T-helper 1 cell (primary cell): ENCODE results near the gene SMO.
"Not testable (repeated sequence)": the region's sequence is repeated elsewhere in the genome, so short reads cannot be mapped to it uniquely, and the experiment has no call there.

Experiments used
- DNase-seq, 5 donors: peaks; one replicate each; pipeline ENCODE4 v3.0.0-alpha.2; 2012 to 2020

The SMO gene

GRCh38 chr7:129169686-129170440 is 18.6 kb upstream of the SMO start:
- DNase-seq, result peak in 1 of 5 donors; percentile 35

DNA sequence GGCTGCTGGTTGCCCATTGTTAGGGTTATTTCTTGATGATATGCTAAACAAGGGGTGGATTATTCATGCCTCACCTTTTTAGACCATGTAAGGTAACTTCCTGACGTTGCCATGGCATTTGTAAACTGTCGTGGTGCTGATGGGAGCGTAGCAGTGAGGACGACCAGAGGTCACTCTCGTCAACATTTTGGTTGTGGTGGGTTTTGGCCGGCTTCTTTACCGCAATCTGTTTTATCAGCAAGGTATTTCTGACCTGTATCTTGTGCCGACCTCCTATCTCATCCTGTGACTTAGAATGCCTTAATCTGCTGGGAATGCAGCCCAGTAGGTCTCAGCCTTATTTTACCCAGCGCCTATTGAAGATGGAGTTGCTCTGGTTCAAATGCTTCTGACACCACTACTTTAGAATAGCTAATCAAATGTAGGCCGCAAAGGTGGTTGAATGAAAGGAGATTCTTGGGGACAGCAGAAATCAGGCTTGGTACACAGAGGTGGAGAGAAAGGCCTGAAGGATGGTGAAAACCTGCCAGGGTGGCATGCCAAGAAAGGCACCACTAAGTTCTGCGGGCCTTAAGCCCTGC is 17.9 kb upstream of the SMO start:
- no peak for DNase-seq

DNA sequence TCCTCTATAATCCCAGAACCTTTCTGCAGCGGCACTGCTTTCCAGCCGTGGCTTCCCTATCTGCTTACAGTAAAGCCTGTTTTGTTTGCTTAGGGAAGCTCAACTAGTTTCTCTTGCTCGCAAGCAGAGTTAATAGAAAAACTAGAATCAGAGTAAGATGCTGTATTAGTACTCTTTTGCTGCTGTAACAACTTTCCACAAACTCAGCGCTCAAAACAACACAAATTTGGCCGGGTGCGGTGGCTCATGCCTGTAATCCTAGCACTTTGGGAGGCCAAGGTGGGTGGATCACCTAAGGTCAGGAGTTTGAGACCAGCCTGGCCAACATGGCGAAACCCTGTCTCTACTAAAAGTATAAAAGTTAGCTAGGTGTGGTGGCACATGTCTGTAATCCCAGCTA is 14.6 kb upstream of the SMO start:
- DNase-seq, result not testable (repeated sequence)

DNA sequence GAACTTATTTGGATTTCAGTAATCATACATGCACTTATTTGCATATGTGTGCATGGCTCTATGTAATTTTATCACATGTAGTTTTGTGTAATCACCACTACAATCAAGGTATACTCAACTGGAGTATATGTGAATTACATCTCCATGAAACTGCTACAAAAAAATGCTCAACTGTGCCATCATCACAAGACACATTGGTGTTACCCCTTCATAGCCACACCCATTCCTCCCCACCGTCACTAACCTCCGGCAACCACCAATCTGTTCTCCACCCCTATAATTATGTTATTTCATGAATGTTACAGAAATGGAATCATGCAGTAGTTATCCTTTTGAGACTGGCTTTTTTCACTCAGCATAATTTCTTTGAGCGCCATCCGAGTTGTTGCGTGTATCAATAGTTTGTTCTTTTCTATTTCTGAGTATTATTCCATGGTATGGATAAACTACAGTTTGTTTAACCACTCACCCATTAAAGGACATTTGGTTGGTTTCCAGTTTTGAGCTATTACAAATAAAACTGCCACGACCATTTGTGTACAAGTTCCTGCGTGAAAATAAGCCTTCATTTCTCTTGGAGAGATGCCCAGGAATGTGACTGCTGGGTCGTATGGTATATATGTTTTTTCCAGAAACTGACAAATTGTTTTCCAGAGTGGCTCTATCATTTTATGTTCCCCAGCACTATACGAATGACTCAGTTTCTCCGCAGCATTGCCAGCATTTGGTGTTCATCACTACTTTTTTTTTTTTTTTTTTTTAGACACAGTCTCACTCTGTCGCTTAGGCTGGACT is 11.3 kb upstream of the SMO start:
- DNase-seq, result no peak

GRCh38 chr7:129184981-129185670 is 3.3 kb upstream of the SMO start:
- no peak for DNase-seq

GRCh38 chr7:129186749-129187260 is 1.6 kb upstream of the SMO start:
- DNase-seq, result no peak

DNA sequence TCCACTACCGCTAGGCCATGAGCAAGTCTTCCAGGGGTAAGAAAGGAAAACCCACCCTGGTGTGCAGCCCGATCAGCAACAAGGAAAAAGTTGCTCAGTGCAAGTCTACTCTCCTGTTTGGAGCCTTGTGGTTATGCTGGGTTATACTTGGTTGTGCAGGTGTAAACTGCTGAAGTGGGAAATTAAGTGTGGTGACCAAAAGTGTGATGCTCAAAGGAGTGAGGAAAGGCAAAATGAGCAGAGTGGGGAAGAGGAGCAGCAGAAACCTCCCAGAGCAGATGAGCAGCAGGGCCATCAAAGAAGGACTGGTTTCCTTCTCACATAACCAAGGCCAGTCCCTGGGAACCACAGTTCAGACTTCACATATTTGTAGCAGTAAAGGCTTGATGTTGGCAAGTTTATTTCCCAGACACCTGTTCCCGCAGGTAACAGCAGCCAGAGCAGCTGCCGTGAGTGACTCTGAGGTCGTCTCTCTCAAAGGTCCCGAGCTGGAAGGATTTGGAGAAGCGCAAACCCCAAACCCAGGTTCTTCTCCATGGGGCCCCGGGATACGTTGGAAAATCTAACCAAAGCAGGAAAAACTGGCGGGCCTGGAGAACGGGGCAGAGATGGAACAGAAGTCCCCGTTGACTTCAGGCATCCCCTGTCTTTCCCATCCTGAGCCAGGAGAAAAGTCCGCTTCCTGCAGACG is 607 bp upstream of the SMO start:
- DNase-seq, result no peak

DNA sequence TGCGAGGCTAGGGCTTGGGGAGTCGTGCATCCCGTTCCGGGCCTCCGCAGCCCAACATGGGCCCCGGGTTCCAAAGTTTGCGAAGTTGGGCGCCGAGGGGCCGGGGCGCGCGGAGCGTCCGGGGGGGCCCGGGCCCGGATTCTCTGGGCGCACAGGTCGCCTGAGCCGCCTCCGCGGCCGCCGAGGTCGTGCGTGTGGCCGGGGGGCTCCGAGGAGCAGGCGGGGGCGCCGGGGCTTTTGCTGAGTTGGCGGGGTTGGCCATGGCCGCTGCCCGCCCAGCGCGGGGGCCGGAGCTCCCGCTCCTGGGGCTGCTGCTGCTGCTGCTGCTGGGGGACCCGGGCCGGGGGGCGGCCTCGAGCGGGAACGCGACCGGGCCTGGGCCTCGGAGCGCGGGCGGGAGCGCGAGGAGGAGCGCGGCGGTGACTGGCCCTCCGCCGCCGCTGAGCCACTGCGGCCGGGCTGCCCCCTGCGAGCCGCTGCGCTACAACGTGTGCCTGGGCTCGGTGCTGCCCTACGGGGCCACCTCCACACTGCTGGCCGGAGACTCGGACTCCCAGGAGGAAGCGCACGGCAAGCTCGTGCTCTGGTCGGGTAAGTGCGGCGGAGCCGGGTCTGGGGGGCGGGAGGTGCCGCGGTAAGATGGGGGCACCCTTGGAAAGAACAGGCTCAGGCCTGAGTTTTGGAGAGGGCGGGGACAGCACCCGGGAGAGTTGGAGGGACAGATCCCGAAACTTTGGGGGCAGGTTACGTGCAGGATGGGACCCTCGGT is 643 bp downstream of the SMO start:
- DNase-seq, result no peak

DNA sequence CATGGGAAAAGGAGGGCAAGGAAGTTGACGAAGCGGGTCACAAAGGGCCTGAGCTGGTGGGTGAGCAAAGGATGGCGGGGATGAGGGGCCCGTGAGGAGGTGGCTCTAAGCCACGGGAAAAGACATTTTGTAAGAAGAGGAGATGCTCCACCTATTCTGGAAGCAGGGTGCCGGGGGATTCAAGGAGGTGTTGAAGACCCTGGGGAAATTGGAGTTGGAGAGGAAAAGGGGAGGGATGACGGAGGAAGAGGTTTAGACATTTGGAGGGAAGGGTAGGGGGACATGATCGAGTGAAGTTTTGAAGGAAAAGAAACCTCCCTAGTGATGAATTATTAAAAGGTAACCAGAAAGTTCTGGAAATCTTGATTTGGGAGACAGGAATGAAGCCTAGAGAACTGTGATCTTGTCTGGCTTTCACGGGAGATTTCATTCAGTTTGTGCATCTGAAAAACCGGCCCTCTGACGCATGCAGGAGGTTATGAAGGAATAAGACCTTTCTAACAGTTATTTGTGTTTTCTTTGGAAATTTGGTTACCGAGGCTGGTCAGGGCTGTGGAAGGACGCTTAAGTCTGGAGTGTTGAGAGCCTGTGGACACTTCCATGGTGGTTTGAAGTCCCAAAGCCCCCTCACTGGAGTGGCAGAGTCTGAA is 1.4 kb downstream of the SMO start:
- DNase-seq, result no peak

DNA sequence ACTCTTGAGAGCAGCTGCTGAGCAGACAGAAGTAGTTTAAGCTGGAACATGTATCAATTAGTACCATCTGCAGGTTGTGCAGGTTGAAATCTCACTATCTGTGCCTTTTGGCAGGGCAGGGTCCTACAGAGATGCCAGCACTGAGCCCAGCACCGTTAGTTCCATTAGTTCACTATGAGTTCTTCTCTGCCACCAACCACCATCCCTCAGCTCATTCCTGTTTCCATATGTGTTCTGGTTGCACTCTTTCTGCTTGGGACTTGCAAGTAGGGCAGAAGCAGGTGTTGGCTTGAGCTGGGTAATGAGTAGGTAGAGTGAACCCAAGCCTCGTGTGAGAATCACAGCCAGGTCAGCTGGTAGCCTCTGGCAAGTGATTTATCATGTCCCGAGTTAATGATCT is 2.8 kb downstream of the SMO start:
- DNase-seq, result no peak

- DNase-seq, result no peak
Observed at GRCh38 chr7:129193892-129194291, 5.5 kb downstream of the SMO start.

GRCh38 chr7:129197771-129198170 is 9.3 kb downstream of the SMO start:
- DNase-seq, result no peak

GRCh38 chr7:129199406-129199805 is 11.0 kb downstream of the SMO start:
- no peak for DNase-seq

DNA sequence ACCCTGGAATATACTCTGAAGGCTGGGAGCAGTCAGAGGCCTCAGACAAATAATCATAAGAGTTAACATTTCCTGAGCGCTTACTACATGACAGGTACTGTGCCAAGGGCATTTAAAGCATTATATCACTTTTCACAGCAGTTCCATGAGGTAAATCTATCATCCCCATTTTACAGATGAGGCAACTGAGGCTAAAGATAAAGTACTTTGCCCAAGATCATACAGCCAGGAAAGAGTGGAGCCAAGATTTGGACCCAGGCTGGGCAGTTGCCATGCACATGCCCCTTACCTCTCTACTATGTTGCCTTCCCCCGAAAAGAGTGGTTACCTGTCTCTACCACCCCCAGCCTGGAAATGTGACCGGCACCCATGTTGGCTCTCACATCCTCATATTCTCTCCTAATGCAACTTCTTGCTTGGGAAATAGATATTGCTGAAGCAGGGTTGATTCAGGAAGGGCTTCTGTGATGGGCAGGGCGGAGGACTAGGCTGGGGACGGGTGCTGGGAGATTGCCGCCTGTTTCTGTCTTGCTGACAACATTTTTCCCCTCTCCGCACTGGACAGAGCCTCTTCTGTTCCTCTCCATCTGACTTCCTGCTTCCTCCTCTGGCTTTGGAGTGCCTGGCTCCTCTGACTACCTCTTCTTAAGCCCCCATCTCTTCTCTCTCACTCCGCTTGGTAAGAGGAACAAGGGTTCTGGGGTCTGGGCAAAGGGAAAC is 13.8 kb downstream of the SMO start:
- DNase-seq, result no peak

GRCh38 chr7:129203050-129203741 is 14.8 kb downstream of the SMO start:
- no peak for DNase-seq

DNA sequence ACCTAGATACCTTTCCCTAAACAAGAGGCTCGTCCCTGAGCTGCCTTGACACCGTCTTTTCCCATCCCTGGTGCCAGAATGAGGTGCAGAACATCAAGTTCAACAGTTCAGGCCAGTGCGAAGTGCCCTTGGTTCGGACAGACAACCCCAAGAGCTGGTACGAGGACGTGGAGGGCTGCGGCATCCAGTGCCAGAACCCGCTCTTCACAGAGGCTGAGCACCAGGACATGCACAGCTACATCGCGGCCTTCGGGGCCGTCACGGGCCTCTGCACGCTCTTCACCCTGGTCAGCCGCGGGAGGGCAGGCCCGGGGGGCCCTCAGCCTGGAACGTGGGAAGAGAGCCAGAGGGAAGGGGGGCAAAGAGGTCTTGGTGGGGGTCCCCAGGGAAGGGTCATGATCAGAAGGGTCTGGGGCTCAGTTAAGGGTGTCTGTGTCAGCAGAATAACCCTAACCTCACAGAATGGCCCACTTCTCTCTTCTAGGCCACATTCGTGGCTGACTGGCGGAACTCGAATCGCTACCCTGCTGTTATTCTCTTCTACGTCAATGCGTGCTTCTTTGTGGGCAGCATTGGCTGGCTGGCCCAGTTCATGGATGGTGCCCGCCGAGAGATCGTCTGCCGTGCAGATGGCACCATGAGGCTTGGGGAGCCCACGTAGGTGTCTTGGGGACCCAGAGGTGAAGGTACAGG is 16.8 kb downstream of the SMO start:
- DNase-seq, result no peak

DNA sequence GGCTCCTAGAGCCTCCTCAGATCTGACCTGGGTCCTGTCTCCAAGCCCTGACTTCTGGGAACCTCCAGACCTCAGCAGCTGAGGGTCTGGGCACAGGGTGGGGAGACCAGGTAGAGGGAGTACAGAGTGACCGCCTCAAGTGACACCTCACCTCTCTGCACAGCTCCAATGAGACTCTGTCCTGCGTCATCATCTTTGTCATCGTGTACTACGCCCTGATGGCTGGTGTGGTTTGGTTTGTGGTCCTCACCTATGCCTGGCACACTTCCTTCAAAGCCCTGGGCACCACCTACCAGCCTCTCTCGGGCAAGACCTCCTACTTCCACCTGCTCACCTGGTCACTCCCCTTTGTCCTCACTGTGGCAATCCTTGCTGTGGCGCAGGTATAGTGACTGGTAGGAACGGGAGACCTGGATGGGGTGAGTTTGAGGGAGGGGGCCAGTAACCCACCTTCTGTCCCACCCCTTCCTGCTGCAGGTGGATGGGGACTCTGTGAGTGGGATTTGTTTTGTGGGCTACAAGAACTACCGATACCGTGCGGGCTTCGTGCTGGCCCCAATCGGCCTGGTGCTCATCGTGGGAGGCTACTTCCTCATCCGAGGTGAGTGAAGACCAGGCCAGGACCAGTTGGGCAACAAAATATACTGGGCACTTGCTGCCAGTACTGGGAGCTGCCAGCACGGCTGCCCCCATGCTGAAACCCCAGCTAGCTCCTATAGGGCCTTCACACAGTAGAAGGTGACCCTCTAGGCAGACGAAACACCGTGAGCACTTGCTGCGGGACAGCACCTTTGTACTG is 17.8 kb downstream of the SMO start:
- DNase-seq, result no peak

- no peak for DNase-seq
Observed at GRCh38 chr7:129208667-129209066, 20.2 kb downstream of the SMO start.
